ENCODE results near the gene CARMIL1. TPM values are rescaled to one million over a fixed set of nuclear protein-coding genes. Genes with fewer than 3 reads are reported as not detected.

The CARMIL1 gene
- total RNA-seq, 1 donor from 2014 or later: 1.7 TPM

DNA sequence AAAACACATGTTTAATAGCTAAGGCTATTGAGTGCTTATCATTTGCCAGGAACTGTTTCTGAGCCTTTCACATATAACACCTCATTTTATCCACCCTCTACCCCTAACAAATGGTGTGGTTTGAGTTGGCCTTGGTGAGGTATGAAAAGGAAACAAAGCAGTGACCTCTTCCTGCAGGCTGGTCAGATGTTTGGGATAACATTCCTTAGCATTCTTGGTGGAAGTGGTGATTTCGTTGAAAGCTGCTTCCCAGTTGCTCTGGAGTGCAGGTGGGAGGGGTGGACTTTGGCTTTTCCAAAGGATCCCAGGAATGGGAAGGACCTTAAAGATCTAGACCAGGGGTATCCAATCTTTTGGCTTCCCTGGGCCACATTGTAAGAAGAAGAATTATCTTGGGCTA lies 41.3 kb downstream of the CARMIL1 start:
- Mint-ChIP-seq H3K36me3 (ENCODE audit: low read depth) (no peaks in the 10 kb centered on the region), H3K27ac (no peak overlapping the region), H3K9me3 (no peaks in the 10 kb centered on the region), H3K4me3 (no peak overlapping the region), H3K27me3 (ENCODE audit: insufficient read depth) (peaks cover 3% of the 10 kb centered on the region), H3K4me1 (ENCODE audit: low read depth) (no peaks in the 10 kb centered on the region)
- intact Hi-C loops (cut with micrococcal nuclease): no loop called here
- DNase-seq (ENCODE audit: low spot score): no peak

- Mint-ChIP-seq H3K36me3 (ENCODE audit: low read depth) (no peaks in the 10 kb centered on the region), H3K4me3 (no peak overlapping the region), H3K27ac (no peak overlapping the region), H3K9me3 (no peaks in the 10 kb centered on the region), H3K4me1 (ENCODE audit: low read depth) (no peaks in the 10 kb centered on the region), H3K27me3 (ENCODE audit: insufficient read depth) (peaks cover 3% of the 10 kb centered on the region)
- intact Hi-C loops (cut with micrococcal nuclease): no loop called here
- DNase-seq (ENCODE audit: low spot score): no peak
Measured at GRCh38 chr6:25322692-25323091, 43.5 kb downstream of the CARMIL1 start.

DNA sequence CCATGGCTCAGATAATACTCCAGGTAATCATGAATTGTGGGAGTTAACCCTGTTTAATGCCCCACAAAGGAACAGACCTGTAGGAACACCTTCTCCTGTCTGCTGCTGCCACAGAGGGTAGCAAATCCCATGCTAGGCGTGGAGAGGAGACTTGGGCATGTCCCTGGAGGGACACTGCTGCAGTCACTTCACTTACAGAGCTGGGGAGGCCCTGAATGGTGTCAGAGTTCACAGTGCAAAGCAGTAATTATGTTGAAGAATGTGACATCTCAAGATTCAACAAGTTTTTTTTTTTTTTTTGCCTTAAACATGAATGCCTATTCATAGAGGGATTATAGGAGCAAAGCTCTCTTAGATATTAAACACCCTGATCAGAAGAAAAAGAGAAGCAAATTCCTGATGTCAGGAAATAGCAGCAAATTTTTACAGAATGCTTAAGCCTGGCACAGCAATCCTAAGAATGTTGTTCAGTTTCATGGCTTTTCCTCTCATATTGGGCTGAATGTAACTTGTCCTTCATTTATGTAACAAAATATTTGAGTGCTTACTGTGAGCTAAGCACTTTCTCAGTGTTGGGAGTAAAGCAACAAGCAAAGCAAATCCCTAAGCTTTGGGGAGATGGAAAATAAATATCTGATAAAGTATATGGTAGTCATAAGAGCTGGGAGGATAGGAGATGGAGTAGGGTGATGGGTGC lies 45.0 kb downstream of the CARMIL1 start:
- intact Hi-C loops (cut with micrococcal nuclease): no loop called here
- no peak for DNase-seq (ENCODE audit: low spot score)
- Mint-ChIP-seq H3K27ac (no peak overlapping the region), H3K4me3 (no peak overlapping the region), H3K27me3 (ENCODE audit: insufficient read depth) (peaks cover 5% of the 10 kb centered on the region), H3K36me3 (ENCODE audit: low read depth) (no peaks in the 10 kb centered on the region), H3K9me3 (no peaks in the 10 kb centered on the region), H3K4me1 (ENCODE audit: low read depth) (no peaks in the 10 kb centered on the region)

- no peak overlapping the region for H3K27ac Mint-ChIP-seq
- no peak for DNase-seq (ENCODE audit: low spot score)
- H3K4me1 Mint-ChIP-seq (ENCODE audit: low read depth): no peaks in the 10 kb centered on the region
- no peaks in the 10 kb centered on the region for H3K9me3 Mint-ChIP-seq
- H3K4me3 Mint-ChIP-seq: no peak overlapping the region
- H3K36me3 Mint-ChIP-seq (ENCODE audit: low read depth): no peaks in the 10 kb centered on the region
- H3K27me3 Mint-ChIP-seq (ENCODE audit: insufficient read depth): peaks cover 7% of the 10 kb centered on the region
- intact Hi-C loops (cut with micrococcal nuclease): no loop called here
Measured at GRCh38 chr6:25326126-25326525, 47.0 kb downstream of the CARMIL1 start.

DNA sequence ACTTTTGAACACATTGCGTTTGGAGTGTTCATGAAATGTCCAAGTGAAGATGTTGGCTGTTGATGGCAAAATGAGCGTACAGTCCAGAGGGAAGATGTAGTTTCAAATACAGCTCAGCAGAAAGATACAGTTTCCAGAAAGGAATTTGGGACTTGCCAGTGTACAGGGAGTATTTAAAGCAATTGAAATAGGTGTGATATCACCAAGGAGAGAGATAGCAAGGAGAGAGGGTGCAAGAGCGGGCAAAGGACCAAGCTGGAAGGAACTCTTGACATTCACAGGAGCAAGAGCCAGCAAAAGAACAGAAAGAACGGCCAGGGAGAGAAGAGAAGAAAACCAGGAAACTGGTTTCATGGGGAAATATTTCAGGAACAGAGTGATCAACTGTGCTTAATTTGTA lies 47.8 kb downstream of the CARMIL1 start:
- no peak overlapping the region for H3K4me3 Mint-ChIP-seq
- no peaks in the 10 kb centered on the region for H3K36me3 Mint-ChIP-seq (ENCODE audit: low read depth)
- intact Hi-C loops (cut with micrococcal nuclease): no loop called here
- no peaks in the 10 kb centered on the region for H3K4me1 Mint-ChIP-seq (ENCODE audit: low read depth)
- no peaks in the 10 kb centered on the region for H3K9me3 Mint-ChIP-seq
- peaks cover 7% of the 10 kb centered on the region for H3K27me3 Mint-ChIP-seq (ENCODE audit: insufficient read depth)
- no peak for DNase-seq (ENCODE audit: low spot score)
- H3K27ac Mint-ChIP-seq: no peak overlapping the region

GRCh38 chr6:25327432-25327831 lies 48.3 kb downstream of the CARMIL1 start:
- intact Hi-C loops (cut with micrococcal nuclease): no loop called here
- Mint-ChIP-seq H3K36me3 (ENCODE audit: low read depth) (no peaks in the 10 kb centered on the region), H3K27me3 (ENCODE audit: insufficient read depth) (peaks cover 7% of the 10 kb centered on the region), H3K4me3 (no peak overlapping the region), H3K4me1 (ENCODE audit: low read depth) (no peaks in the 10 kb centered on the region), H3K9me3 (no peaks in the 10 kb centered on the region), H3K27ac (no peak overlapping the region)
- no peak for DNase-seq (ENCODE audit: low spot score)

GRCh38 chr6:25329161-25329817 lies 50.1 kb downstream of the CARMIL1 start:
- intact Hi-C loops (cut with micrococcal nuclease): no loop called here
- H3K4me3 Mint-ChIP-seq: no peak overlapping the region
- H3K27ac Mint-ChIP-seq: no peak overlapping the region
- H3K36me3 Mint-ChIP-seq (ENCODE audit: low read depth): no peaks in the 10 kb centered on the region
- peaks cover 7% of the 10 kb centered on the region for H3K27me3 Mint-ChIP-seq (ENCODE audit: insufficient read depth)
- no peaks in the 10 kb centered on the region for H3K9me3 Mint-ChIP-seq
- DNase-seq (ENCODE audit: low spot score): no peak
- H3K4me1 Mint-ChIP-seq (ENCODE audit: low read depth): no peaks in the 10 kb centered on the region

GRCh38 chr6:25329982-25330381 lies 50.8 kb downstream of the CARMIL1 start:
- Mint-ChIP-seq H3K4me3 (no peak overlapping the region), H3K27ac (no peak overlapping the region), H3K9me3 (no peaks in the 10 kb centered on the region), H3K27me3 (ENCODE audit: insufficient read depth) (peaks cover 6% of the 10 kb centered on the region), H3K4me1 (ENCODE audit: low read depth) (no peaks in the 10 kb centered on the region), H3K36me3 (ENCODE audit: low read depth) (no peaks in the 10 kb centered on the region)
- intact Hi-C loops (cut with micrococcal nuclease): no loop called here
- no peak for DNase-seq (ENCODE audit: low spot score)

- intact Hi-C loops (cut with micrococcal nuclease): no loop called here
- Mint-ChIP-seq H3K9me3 (no peaks in the 10 kb centered on the region), H3K36me3 (ENCODE audit: low read depth) (no peaks in the 10 kb centered on the region), H3K4me1 (ENCODE audit: low read depth) (no peaks in the 10 kb centered on the region), H3K27me3 (ENCODE audit: insufficient read depth) (peaks cover 7% of the 10 kb centered on the region), H3K4me3 (no peak overlapping the region), H3K27ac (no peak overlapping the region)
- no peak for DNase-seq (ENCODE audit: low spot score)
Measured at GRCh38 chr6:25330796-25331685, 51.9 kb downstream of the CARMIL1 start.

- intact Hi-C loops (cut with micrococcal nuclease): no loop called here
Measured at GRCh38 chr6:25332165-25332564, 53.0 kb downstream of the CARMIL1 start.

GRCh38 chr6:25332655-25333071 lies 53.5 kb downstream of the CARMIL1 start:
- H3K27me3 Mint-ChIP-seq (ENCODE audit: insufficient read depth): peaks cover 7% of the 10 kb centered on the region
- no peaks in the 10 kb centered on the region for H3K36me3 Mint-ChIP-seq (ENCODE audit: low read depth)
- H3K9me3 Mint-ChIP-seq: no peaks in the 10 kb centered on the region
- intact Hi-C loops (cut with micrococcal nuclease): no loop called here
- no peak overlapping the region for H3K27ac Mint-ChIP-seq
- H3K4me1 Mint-ChIP-seq (ENCODE audit: low read depth): no peaks in the 10 kb centered on the region
- DNase-seq (ENCODE audit: low spot score): no peak
- H3K4me3 Mint-ChIP-seq: no peak overlapping the region

More at GRCh38 chr6:25332165-25332564, 53.0 kb downstream of the CARMIL1 start:
- H3K27ac Mint-ChIP-seq: no peak overlapping the region
- H3K36me3 Mint-ChIP-seq (ENCODE audit: low read depth): no peaks in the 10 kb centered on the region
- no peak for DNase-seq (ENCODE audit: low spot score)
- peaks cover 7% of the 10 kb centered on the region for H3K27me3 Mint-ChIP-seq (ENCODE audit: insufficient read depth)
- no peak overlapping the region for H3K4me3 Mint-ChIP-seq
- no peaks in the 10 kb centered on the region for H3K9me3 Mint-ChIP-seq
- no peaks in the 10 kb centered on the region for H3K4me1 Mint-ChIP-seq (ENCODE audit: low read depth)

- intact Hi-C loops (cut with micrococcal nuclease): no loop called here
- no peaks in the 10 kb centered on the region for H3K9me3 Mint-ChIP-seq
- no peak overlapping the region for H3K4me3 Mint-ChIP-seq
- H3K27ac Mint-ChIP-seq: no peak overlapping the region
- no peaks in the 10 kb centered on the region for H3K36me3 Mint-ChIP-seq (ENCODE audit: low read depth)
- no peak for DNase-seq (ENCODE audit: low spot score)
- H3K27me3 Mint-ChIP-seq (ENCODE audit: insufficient read depth): peaks cover 7% of the 10 kb centered on the region
- H3K4me1 Mint-ChIP-seq (ENCODE audit: low read depth): no peaks in the 10 kb centered on the region
Measured at GRCh38 chr6:25333471-25333870, 54.3 kb downstream of the CARMIL1 start.

DNA sequence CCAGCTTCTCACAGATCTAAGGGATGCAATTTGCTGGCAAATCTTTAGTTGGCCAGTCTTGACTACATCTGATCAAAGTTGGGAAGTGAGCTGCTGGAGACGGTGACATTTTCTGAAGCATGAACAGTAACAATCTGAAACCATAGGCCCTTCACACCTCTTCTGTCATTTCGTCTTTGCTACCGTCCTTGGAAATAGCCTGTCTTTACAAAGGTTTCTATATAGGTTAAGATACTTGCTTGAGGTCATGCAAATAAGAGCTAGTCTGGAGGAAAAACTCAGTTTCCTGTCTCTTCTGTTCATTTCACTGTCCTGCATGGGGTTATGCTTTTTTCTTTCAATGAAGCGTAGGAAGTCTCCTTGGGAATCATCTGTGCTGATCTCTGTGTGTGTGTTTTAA lies 55.6 kb downstream of the CARMIL1 start:
- Mint-ChIP-seq H3K36me3 (ENCODE audit: low read depth) (no peaks in the 10 kb centered on the region), H3K27me3 (ENCODE audit: insufficient read depth) (peaks cover 3% of the 10 kb centered on the region), H3K27ac (no peak overlapping the region), H3K4me3 (no peak overlapping the region), H3K9me3 (no peaks in the 10 kb centered on the region), H3K4me1 (ENCODE audit: low read depth) (no peaks in the 10 kb centered on the region)
- no peak for DNase-seq (ENCODE audit: low spot score)
- intact Hi-C loops (cut with micrococcal nuclease): loop anchor here (5.0 kb wide), 1 partner anchor 158 kb away; no protein-coding TSS in a partner anchor

Data from activated T-helper 1 cell treated with anti-CD3 and anti-CD28 coated beads, Interleukin-12 subunit alpha, Interleukin-12 subunit beta, Interleukin-2, Interleukin-4 antibody, amounts not matched to agents 30 ng/mL and 10 ng/mL and 1 ng/mL, durations not matched to agents 14 hours and 24 hours and 36 hours (primary cell).